Neural progenitor cell (in vitro differentiated cells): Measurements from ENCODE around the gene ASPDH. TPM values are rescaled to one million over a fixed set of nuclear protein-coding genes. Genes with fewer than 3 reads are reported as not detected.

Source experiments
- DNase-seq: peaks from one replicate; pipeline ENCODE4 v3.0.0-alpha.2; 2016; ENCODE audit warnings: low spot score
- H2AFZ ChIP-seq: fragments of 200-600 bp; sonication (generic); replicated peaks from 2 replicates; pipeline ENCODE4 v1.6.1; 2016; ENCODE audit warnings: antibody characterized with exemption
- H3F3A ChIP-seq: fragments of 200-600 bp; sonication (generic); 2 replicates; pipeline ENCODE4 v1.6.1; 2016; ENCODE audit warnings: antibody characterized with exemption, low read depth
- H3K27ac ChIP-seq: fragments of 200-600 bp; sonication (generic); 2 replicates; pipeline ENCODE4 v1.5.1; 2016; ENCODE audit warnings: mild to moderate bottlenecking
- H3K27me3 ChIP-seq: fragments of 200-600 bp; sonication (generic); 2 replicates; pipeline ENCODE4 v1.6.1; 2016; ENCODE audit warnings: mild to moderate bottlenecking, moderate library complexity
- H3K36me3 ChIP-seq: fragments of 200-600 bp; sonication (generic); 2 replicates; pipeline ENCODE4 v1.5.1; 2016
- H3K4me1 ChIP-seq: fragments of 200-600 bp; sonication (generic); 2 replicates; pipeline ENCODE4 v1.6.1; 2016; ENCODE audit warnings: mixed run types
- H3K4me2 ChIP-seq: fragments of 200-600 bp; sonication (generic); 2 replicates; pipeline ENCODE4 v1.6.1; 2016
- H3K4me3 ChIP-seq: fragments of 200-600 bp; sonication (generic); 2 replicates; pipeline ENCODE4 v1.5.1; 2016
- H3K79me2 ChIP-seq: fragments of 200-600 bp; sonication (generic); 2 replicates; pipeline ENCODE4 v1.6.1; 2016; ENCODE audit warnings: low read depth
- H3K9ac ChIP-seq: fragments of 200-600 bp; sonication (generic); 2 replicates; pipeline ENCODE4 v1.6.1; 2016
- H3K9me3 ChIP-seq: fragments of 200-600 bp; sonication (generic); 2 replicates; pipeline ENCODE4 v1.5.1; 2016; ENCODE audit warnings: low read depth
- H4K20me1 ChIP-seq: fragments of 200-600 bp; sonication (generic); 2 replicates; pipeline ENCODE4 v1.6.1; 2016; ENCODE audit warnings: low read depth
- H3K27ac Mint-ChIP-seq: 3 replicates; pipeline ENCODE4 v1.8.0; 2021; ENCODE audit warnings: mixed read lengths
- H3K27me3 Mint-ChIP-seq: 2 replicates; pipeline ENCODE4 v1.8.0; 2022; ENCODE audit warnings: low read depth, mild to moderate bottlenecking, inconsistent platforms, moderate library complexity, mixed read lengths; ENCODE audit not compliant: insufficient read depth
- H3K36me3 Mint-ChIP-seq: 3 replicates; pipeline ENCODE4 v1.8.0; 2021; ENCODE audit warnings: mixed read lengths
- H3K4me1 Mint-ChIP-seq: 3 replicates; pipeline ENCODE4 v1.8.0; 2021; ENCODE audit warnings: mixed read lengths
- H3K4me3 Mint-ChIP-seq: 3 replicates; pipeline ENCODE4 v1.8.0; 2021; ENCODE audit warnings: mild to moderate bottlenecking, moderate library complexity, mixed read lengths
- H3K9me3 Mint-ChIP-seq: 3 replicates; pipeline ENCODE4 v1.8.0; 2020; ENCODE audit warnings: mixed read lengths
- CTCF ChIP-seq: fragments of 200-600 bp; sonication (generic); IDR thresholded peaks from 2 replicates; pipeline ENCODE4 v1.5.1; 2017; ENCODE audit warnings: antibody characterized with exemption, mild to moderate bottlenecking
- EZH2 ChIP-seq: fragments of 200-600 bp; sonication (generic); IDR thresholded peaks from 2 replicates; pipeline ENCODE4 v1.6.1; 2017; ENCODE audit warnings: antibody characterized with exemption, mild to moderate bottlenecking, moderate library complexity
- EZH2phosphoT487 ChIP-seq: fragments of 200-600 bp; sonication (generic); IDR thresholded peaks from 2 replicates; pipeline ENCODE4 v1.6.1; 2017; ENCODE audit warnings: antibody characterized with exemption
- total RNA-seq: library from RNA; depleted of rRNA; stranded (reverse); fragments of >200 nt; gene quantifications from 2 replicates; pipeline ENCODE4 v1.2.3, GENCODE V29; 2015; ENCODE audit warnings: low replicate concordance

Gene ASPDH
- total RNA-seq, 1 donor from 2014 or later, result not detected

GRCh38 chr19:50489461-50490011, 24.2 kb downstream of the ASPDH start:
- Histone ChIP-seq H3K27me3 (peaks cover 82% of the 10 kb centered on the region), H3K79me2 (no peaks in the 10 kb centered on the region), H3K9ac (no peak overlapping the region), H3K4me1 (no peaks in the 10 kb centered on the region), H3K36me3 (no peaks in the 10 kb centered on the region), H3K4me3 (no peak overlapping the region), H3F3A (peaks cover 8% of the 10 kb centered on the region), H3K27ac (no peak overlapping the region), H3K4me2 (peak overlapping the region; percentile 16), H3K9me3 (peaks cover 9% of the 10 kb centered on the region), H4K20me1 (no peaks in the 10 kb centered on the region), H2AFZ (no peak overlapping the region)
- peaks cover 23% of the 10 kb centered on the region for H3K9me3 Mint-ChIP-seq
- H3K27me3 Mint-ChIP-seq, result peaks cover 27% of the 10 kb centered on the region
- TF ChIP-seq EZH2 (no peak), EZH2phosphoT487 (no peak), CTCF (no peak)
- H3K27ac Mint-ChIP-seq, result peak overlapping the region; percentile 8
- peaks cover 20% of the 10 kb centered on the region for H3K36me3 Mint-ChIP-seq
- H3K4me1 Mint-ChIP-seq, result peaks cover 36% of the 10 kb centered on the region
- H3K4me3 Mint-ChIP-seq, result no peak overlapping the region
- no peak for DNase-seq

GRCh38 chr19:50488389-50489194, 25.1 kb downstream of the ASPDH start:
- Histone ChIP-seq H3K27ac (no peak overlapping the region), H2AFZ (no peak overlapping the region), H3K9ac (no peak overlapping the region), H3K9me3 (peaks cover 9% of the 10 kb centered on the region), H3K79me2 (no peaks in the 10 kb centered on the region), H3K4me3 (no peak overlapping the region), H3K27me3 (peaks cover 73% of the 10 kb centered on the region), H3K36me3 (no peaks in the 10 kb centered on the region), H3K4me2 (no peak overlapping the region), H4K20me1 (no peaks in the 10 kb centered on the region), H3F3A (peaks cover 11% of the 10 kb centered on the region), H3K4me1 (no peaks in the 10 kb centered on the region)
- Mint-ChIP-seq H3K9me3 (peaks cover 23% of the 10 kb centered on the region), H3K27me3 (peaks cover 25% of the 10 kb centered on the region), H3K4me1 (peaks cover 36% of the 10 kb centered on the region), H3K4me3 (no peak overlapping the region), H3K27ac (no peak overlapping the region), H3K36me3 (peaks cover 20% of the 10 kb centered on the region)
- no peak for DNase-seq
- TF ChIP-seq EZH2phosphoT487 (no peak), CTCF (no peak), EZH2 (no peak)

GRCh38 chr19:50486823-50487515, 26.7 kb downstream of the ASPDH start:
- no peak overlapping the region for H3K4me3 ChIP-seq
- Mint-ChIP-seq H3K4me1 (peaks cover 32% of the 10 kb centered on the region), H3K27me3 (peaks cover 21% of the 10 kb centered on the region), H3K9me3 (peaks cover 23% of the 10 kb centered on the region), H3K27ac (no peak overlapping the region), H3K36me3 (peaks cover 26% of the 10 kb centered on the region), H3K4me3 (no peak overlapping the region)
- H3K4me2 ChIP-seq, result no peak overlapping the region
- no peaks in the 10 kb centered on the region for H3K4me1 ChIP-seq
- no peak overlapping the region for H3K27ac ChIP-seq
- no peaks in the 10 kb centered on the region for H3K79me2 ChIP-seq
- peak; percentile 68 for DNase-seq
- no peak overlapping the region for H3K9ac ChIP-seq
- H3K27me3 ChIP-seq, result peaks cover 56% of the 10 kb centered on the region
- H4K20me1 ChIP-seq, result no peaks in the 10 kb centered on the region
- no peak overlapping the region for H2AFZ ChIP-seq
- H3K9me3 ChIP-seq, result peaks cover 9% of the 10 kb centered on the region
- H3F3A ChIP-seq, result peaks cover 11% of the 10 kb centered on the region
- TF ChIP-seq CTCF (peak; percentile 57), EZH2phosphoT487 (no peak)
- no peaks in the 10 kb centered on the region for H3K36me3 ChIP-seq
